Stomach smooth muscle (tissue), 2 donors: ENCODE measurements around the gene BTK.
A peak's percentile ranks its signal among the peaks of the same experiment; 100 is the strongest.

ENCODE experiments used
- H3K27ac ChIP-seq: one replicate; pipeline ENCODE4 v1.7.0; 2013; ENCODE audit warnings: mild to moderate bottlenecking, low read length, inconsistent platforms
- H3K27me3 ChIP-seq, 2 donors: one replicate each; pipeline ENCODE4 v1.7.0; 2013; ENCODE audit warnings: low read length in 2 of 2; ENCODE audit not compliant: insufficient read depth in 2 of 2, control insufficient read depth in 1 of 2
- H3K36me3 ChIP-seq, 2 donors: one replicate each; pipeline ENCODE4 v1.7.0; 2013; ENCODE audit warnings: low read length in 2 of 2; ENCODE audit not compliant: control insufficient read depth in 2 of 2, insufficient read depth in 2 of 2
- H3K4me1 ChIP-seq: one replicate; pipeline ENCODE4 v1.7.0; 2013; ENCODE audit warnings: low read length; ENCODE audit not compliant: control insufficient read depth, insufficient read depth
- H3K4me3 ChIP-seq, 2 donors: one replicate each; pipeline ENCODE4 v1.7.0; 2013; ENCODE audit warnings: low read length in 2 of 2
- H3K9ac ChIP-seq, 2 donors: one replicate each; pipeline ENCODE4 v1.7.0; 2013; ENCODE audit warnings: low read length in 2 of 2, mild to moderate bottlenecking in 1 of 2
- H3K9me3 ChIP-seq, 2 donors: one replicate each; pipeline ENCODE4 v1.7.0; 2013; ENCODE audit warnings: low read length in 2 of 2; ENCODE audit not compliant: control insufficient read depth in 2 of 2
- donor health status: healthy.
- donor health status: Pancreatic carcinoma.

Gene BTK

DNA sequence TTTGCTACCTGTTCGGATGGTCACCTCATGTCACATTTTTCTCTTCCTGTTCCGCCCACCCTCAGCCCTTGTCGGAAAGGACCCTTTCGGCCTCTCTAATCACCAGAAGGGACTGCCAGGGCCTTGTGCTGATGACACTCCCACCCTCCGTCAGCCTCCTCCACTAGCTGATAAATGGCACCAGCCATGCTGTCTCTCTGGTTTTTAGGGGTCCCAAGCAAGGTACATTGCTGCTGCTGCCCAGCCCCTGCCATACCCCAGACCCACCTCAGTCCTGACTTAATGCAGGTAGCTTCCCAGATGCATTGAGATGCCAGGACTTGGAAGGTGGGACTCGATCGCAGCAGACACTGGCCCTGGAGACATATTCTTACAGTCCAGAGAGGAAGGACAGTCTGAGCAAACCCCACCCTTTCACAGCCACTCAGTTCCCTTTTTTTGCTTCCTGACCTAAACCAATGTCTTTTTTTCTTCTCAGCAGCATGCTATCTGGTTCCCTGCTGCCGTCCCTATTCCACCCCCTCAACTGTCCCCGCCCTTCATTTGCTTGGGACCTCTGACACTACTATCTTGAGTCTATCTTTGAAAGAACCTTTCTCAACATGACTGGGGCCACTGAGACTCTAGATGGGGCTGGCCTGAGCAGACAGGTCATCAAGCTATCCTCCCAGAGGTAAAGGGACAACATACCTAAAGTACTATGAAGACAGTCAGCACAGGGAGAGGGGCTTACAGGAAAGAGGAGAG lies at the start of gene BTK:
Gene BTK, minus strand, starts transcription at position 397 of the 747 bp plus-strand sequence. CDS start 10,907 bp downstream, outside the sequence.
- no peak within 1 kb of the TSS for H3K27ac ChIP-seq
- H3K9ac ChIP-seq, result no peak within 1 kb of the TSS
- peaks cover 0 to 2% of the 10 kb centered on the region in 2 donors for H3K27me3 ChIP-seq
- no peaks in the 10 kb centered on the region for H3K9me3 ChIP-seq
- H3K4me1 ChIP-seq, result peaks cover 3% of the 10 kb centered on the region
- no peak within 1 kb of the TSS for H3K4me3 ChIP-seq
- no peaks in the 10 kb centered on the region for H3K36me3 ChIP-seq

DNA sequence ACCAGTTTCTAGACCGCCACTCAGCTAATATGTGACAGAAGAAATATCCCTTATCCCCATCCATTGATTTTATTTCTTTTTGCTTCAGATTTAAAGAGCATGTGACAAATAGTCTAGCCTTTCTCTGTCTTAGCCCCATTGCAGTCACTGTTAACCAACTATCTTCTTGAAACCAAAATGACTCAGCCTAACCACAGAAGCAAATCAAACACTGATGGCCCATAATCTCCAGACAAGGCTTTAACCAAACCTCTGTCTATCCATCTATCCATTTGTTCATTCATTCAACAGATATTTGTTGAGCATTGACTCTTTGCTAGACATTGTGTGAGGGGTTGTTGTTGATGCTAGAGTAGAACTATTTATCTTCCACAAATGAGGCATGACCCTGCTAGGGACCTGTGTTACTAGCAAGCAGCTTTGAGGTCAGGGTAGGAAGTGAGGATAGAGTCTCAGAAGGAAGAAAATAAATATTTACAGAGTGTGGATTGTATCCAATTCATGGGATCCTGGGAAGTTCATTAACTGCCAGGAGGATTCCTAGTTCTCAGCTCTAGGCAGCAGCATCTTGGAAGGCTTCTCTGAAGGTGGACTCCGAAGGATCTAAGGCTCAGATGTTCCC lies 44.6 kb upstream of the BTK start:
- no peak overlapping the region for H3K4me3 ChIP-seq
- no peak overlapping the region for H3K27ac ChIP-seq
- H3K9me3 ChIP-seq, result no peaks in the 10 kb centered on the region
- H3K9ac ChIP-seq, result no peak overlapping the region
- no peaks in the 10 kb centered on the region for H3K27me3 ChIP-seq
- H3K4me1 ChIP-seq, result no peaks in the 10 kb centered on the region
- peaks cover 0 to 13% of the 10 kb centered on the region in 2 donors for H3K36me3 ChIP-seq

DNA sequence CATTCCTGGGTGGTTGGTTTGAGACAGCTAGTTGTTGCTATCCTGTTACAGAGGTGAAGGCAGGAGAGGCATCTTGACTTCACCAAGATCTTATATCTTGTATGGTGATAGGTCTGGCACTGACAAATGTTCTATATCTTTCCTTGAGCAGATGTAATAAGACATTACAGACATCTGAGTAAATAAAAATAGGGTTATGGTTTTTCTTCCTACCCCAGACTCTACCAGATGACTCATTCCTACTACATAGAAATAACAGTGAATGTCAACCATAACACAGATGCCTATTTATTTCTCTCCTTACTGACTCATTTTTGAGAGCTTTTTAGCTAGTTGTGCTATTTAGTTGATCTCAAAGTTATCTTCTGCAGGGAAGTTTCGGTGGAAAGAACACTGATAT lies 43.9 kb upstream of the BTK start:
- no peaks in the 10 kb centered on the region for H3K27me3 ChIP-seq
- no peak overlapping the region for H3K4me3 ChIP-seq
- no peaks in the 10 kb centered on the region for H3K9me3 ChIP-seq
- H3K36me3 ChIP-seq, result peaks cover 0 to 13% of the 10 kb centered on the region in 2 donors
- no peak overlapping the region for H3K27ac ChIP-seq
- no peaks in the 10 kb centered on the region for H3K4me1 ChIP-seq
- no peak overlapping the region for H3K9ac ChIP-seq

DNA sequence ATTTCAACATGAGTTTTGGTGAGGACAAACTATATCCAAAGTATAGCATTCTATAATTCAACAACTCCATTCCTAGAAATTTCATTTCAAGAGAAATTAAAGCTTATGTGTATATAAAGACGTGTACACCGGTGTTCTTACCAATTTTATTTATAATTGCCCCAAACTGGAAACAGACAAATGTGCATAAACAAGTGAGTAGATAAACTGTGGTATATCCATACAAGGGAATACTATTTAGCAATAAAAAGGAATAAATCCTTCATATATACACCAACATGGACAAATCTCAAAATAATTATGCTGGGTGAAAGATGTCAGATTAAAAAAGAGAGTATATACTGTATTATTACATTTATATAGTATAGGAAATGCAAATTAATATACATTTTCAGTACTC lies 42.0 kb upstream of the BTK start:
- no peaks in the 10 kb centered on the region for H3K27me3 ChIP-seq
- no peaks in the 10 kb centered on the region for H3K9me3 ChIP-seq
- peaks cover 2 to 13% of the 10 kb centered on the region in 2 donors for H3K36me3 ChIP-seq
- H3K4me3 ChIP-seq, result no peak overlapping the region
- H3K9ac ChIP-seq, result no peak overlapping the region
- no peak overlapping the region for H3K27ac ChIP-seq
- H3K4me1 ChIP-seq, result no peaks in the 10 kb centered on the region

DNA sequence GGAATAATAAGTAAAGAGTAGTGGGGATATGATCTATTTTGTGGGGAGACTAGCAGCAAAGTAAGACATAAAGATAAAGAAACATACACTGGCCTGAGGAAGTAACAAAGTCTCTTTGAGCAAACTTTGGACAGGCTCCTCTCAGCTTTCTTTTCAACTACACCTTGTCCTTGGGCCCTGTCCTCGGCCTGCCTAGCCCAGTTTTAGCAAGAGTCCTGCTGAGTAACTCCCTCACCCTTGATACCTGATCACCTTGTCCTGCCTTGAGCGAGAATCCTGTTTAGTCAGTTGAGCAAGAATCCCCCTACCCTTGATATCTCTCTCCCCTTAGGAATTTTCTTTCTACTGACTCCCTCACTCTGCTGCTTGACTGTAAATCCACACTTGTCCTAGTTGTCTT lies 33.5 kb upstream of the BTK start:
- Histone ChIP-seq H3K9me3 (no peaks in the 10 kb centered on the region), H3K9ac (peak overlapping the region in 1 of 2 donors; percentile 89), H3K36me3 (peaks cover 0 to 2% of the 10 kb centered on the region in 2 donors), H3K27ac (no peak overlapping the region), H3K4me3 (no peak overlapping the region), H3K27me3 (peaks cover 0 to 3% of the 10 kb centered on the region in 2 donors), H3K4me1 (peaks cover 14% of the 10 kb centered on the region)

DNA sequence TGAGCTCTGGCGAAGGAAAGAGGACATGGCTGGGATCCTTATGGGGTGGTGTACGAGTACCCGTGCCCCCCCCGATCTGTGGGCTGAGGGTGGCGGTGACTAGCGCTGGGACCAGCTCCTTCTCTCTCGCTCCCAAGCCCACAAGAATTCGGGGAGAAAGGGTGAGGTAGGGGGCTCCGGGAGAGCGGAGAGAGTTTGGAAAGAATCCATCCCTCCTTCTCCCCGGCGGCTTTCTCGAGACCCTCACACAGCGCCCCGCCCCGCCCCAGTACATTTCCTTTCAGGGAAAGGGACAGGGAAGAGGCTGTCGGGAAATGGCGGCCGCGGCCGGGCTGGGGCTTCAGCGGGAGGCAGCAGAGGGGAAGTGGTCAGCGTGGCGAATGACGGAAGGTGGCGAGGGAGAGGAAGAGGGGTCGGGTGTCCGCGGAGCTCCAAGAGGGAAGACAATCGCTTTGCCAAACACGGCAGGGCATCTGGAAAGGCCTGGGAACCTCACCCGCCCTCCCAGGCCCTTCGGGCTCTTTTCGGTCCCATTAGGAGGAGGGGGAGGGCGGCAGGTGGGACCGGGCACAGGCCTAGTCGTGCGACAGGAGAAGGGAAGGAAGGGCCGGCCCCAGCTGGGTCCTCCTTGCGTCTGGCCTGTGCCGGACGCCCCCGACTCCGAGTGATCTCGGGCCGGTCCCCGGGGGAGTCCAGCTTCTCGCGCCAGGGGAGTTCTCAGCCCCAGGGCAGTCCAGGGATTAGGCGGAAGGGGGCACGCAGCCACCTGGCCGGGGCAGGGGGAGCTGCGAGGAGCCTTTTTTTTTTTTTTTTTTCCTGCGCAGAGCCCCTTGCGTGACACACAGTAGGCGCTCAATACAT lies 32.2 kb upstream of the BTK start:
- H3K9ac ChIP-seq, result peak overlapping the region; percentile 89 to 95
- peak overlapping the region; percentile 92 for H3K27ac ChIP-seq
- no peaks in the 10 kb centered on the region for H3K9me3 ChIP-seq
- H3K27me3 ChIP-seq, result peaks cover 0 to 3% of the 10 kb centered on the region in 2 donors
- peaks cover 0 to under 1% of the 10 kb centered on the region in 2 donors for H3K36me3 ChIP-seq
- H3K4me1 ChIP-seq, result peaks cover 14% of the 10 kb centered on the region
- peak overlapping the region; percentile 72 to 78 for H3K4me3 ChIP-seq

DNA sequence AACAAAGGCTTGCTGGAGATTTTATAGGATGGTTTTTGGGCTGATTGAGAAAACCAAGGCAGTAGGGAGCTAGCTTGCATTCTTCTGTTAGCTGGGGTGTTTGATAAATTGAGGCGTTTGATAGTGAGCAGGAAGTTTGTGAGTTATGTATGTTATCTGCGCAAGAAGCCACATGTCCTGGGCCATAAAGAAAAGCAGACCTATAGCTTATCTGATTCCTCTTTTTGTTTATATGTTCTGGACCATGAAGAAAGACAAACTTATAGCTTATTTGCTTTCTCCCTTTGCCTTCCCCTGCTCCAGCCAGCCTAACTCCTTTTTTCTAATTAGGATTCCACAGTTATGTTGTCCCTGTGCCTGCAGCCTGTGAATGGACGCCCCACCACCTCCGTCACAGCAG lies 31.2 kb upstream of the BTK start:
- H3K4me1 ChIP-seq, result peaks cover 17% of the 10 kb centered on the region
- peak overlapping the region in 1 of 2 donors; percentile 78 for H3K4me3 ChIP-seq
- peaks cover 3 to 11% of the 10 kb centered on the region in 2 donors for H3K36me3 ChIP-seq
- H3K27me3 ChIP-seq, result peaks cover 0 to 10% of the 10 kb centered on the region in 2 donors
- peak overlapping the region in 1 of 2 donors; percentile 89 for H3K9ac ChIP-seq
- no peaks in the 10 kb centered on the region for H3K9me3 ChIP-seq
- H3K27ac ChIP-seq, result peak overlapping the region; percentile 92

DNA sequence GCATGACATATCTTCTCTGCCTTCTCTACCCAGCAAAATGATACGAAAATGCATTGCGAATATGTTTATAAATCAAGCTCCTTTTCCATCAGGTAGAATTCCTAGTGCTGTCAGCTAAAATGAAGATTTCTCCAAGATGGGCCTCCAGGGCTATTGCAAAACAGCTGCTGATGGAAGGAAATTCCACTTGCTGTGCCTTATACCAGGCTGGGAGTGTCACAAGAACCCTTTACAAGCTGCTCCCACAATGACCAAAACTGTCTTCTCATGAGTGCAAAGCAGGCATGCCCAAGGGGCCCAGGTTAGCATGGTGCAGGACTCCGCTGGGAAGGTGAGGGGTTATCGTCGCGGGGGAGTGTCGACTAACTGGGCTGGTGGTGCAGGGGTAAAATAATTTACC lies 30.7 kb upstream of the BTK start:
- Histone ChIP-seq H3K27me3 (peaks cover 0 to 10% of the 10 kb centered on the region in 2 donors), H3K9ac (no peak overlapping the region), H3K36me3 (peaks cover 5 to 13% of the 10 kb centered on the region in 2 donors), H3K9me3 (no peaks in the 10 kb centered on the region), H3K27ac (peak overlapping the region; percentile 92), H3K4me1 (peaks cover 17% of the 10 kb centered on the region), H3K4me3 (no peak overlapping the region)

DNA sequence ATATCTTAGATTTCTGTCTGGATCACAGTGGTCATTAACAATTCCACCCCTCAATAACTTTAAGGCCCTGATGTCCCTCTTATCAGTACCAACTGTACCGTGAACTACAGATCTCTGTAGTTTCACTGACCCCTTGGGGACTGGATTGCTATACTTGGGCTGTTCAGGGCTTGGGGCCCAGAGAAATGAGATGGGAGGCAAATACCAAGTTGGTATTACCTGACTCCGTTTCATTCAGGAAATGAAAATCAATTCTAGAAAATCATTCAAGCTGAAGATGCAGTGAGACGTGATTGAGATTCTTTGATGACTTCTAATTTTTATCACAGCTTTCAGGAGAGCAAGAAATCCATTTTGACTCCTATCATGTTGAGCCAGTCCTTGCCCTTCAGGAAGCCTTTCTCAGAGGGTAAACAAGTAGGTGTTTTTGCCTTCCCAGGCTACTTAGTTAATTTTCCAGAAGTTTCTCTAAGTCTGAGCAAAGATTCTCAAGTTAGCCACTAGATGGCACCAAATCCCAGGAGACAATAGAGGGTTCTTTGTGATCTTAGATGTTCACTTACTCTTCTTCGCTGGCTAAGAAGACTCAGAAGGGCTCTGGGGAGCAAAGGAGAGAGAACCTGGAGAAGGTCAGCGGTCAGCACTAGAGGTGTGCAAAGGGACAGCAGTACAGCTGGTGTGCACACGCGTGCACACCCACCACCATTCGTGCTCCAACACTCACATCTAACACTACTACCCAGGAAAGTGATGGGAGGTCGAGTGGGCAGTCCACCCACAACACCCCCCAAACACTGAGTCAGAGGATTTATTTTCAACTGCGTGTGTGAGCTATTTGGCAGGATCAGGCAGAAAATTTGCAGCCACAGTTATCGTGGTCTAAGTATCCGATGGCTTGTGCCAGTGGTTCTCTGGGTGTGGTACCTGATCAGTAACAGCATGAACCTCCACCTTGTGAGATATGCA lies 29.5 kb upstream of the BTK start:
- Histone ChIP-seq H3K4me1 (peaks cover 17% of the 10 kb centered on the region), H3K27me3 (peaks cover 0 to 10% of the 10 kb centered on the region in 2 donors), H3K36me3 (peaks cover 5 to 13% of the 10 kb centered on the region in 2 donors), H3K4me3 (peak overlapping the region in 1 of 2 donors; percentile 29), H3K9me3 (no peaks in the 10 kb centered on the region), H3K9ac (peak overlapping the region; percentile 57 to 73), H3K27ac (peak overlapping the region; percentile 64)
